GM18907 (cell line): ENCODE measurements around the gene OR6Y1.

Source experiments
- ATAC-seq: cut with Tn5 transposase; IDR thresholded peaks from one replicate; pipeline ENCODE4 v1.9.1; 2021; ENCODE audit warnings: mild to moderate bottlenecking, moderate library complexity; ENCODE audit not compliant: unreplicated experiment

OR6Y1 gene

GRCh38 chr1:158554352-158554751 lies at the start of gene OR6Y1:
OR6Y1 (minus strand) TSS chr1:158554405; CDS start chr1:158548105, 6,300 bp downstream.
- ATAC-seq, result no peak

DNA sequence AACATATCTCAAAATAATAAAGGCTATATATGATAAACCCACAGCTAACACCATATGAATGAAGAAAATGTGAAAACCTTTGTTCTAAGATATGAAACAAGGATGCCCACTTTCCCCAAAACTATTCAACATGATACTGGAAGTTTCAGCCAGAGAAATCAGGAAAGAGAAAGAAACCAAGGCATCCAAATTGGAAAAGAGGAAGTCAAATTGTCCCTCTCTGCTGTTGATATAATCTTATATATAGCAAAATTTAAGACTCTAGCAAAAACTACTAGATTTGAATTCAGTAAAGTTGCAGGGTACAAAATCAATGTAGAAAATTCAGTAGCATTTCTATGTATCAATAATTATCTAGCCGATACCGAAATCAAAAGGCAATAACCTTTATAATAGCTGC lies 46.5 kb upstream of the OR6Y1 start:
- no peak for ATAC-seq

- ATAC-seq, result no peak
These were observed 32.7 kb upstream of the OR6Y1 start for GRCh38 chr1:158586942-158587341.

GRCh38 chr1:158583962-158584361 lies 29.8 kb upstream of the OR6Y1 start:
- ATAC-seq, result no peak

DNA sequence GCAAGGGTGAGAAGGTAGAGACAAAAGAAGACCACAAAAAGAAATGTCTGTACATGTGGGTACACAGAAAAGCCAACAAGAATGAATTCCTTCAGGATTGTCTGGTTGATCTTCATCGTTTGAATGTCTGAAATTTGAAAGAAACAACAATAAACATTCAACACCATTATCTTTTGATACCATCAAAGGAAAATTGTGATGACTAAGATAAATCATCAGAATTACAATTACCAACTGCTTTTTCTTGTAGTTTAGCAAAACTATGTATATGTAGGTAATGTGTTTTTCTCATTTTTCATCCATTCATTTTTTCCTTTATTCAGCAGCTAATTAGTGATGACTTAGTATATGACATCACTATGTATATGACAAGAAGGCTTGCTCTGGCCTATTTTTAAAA lies 25.5 kb upstream of the OR6Y1 start, which contains the start of gene OR10X1:
Gene OR10X1 (minus strand): TSS at position 167 of the 400 bp plus-strand sequence. CDS start 0 bp downstream, at position 167.
- ATAC-seq, result no peak

- no peak for ATAC-seq
These were observed 23.4 kb upstream of the OR6Y1 start for GRCh38 chr1:158577561-158577960.

DNA sequence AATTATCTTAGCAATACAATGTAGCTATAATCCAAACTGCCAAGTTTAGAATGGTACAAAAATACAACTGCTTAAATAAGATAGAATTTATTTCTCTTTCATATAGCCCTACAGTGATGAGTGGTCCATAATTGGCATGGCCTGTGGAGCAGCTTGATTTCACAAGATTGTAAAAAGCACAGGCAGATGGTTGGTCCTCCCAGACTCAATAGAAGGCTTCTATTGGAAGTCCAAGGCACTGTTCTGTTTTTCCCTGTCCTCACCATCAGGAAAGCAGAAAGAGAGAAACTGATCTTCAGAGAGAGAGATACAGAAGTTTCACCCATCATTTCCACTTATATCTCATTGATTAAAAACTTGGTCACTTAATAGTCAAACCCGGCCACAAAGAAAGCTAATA lies 18.0 kb upstream of the OR6Y1 start:
- no peak for ATAC-seq

GRCh38 chr1:158570480-158570879 lies 16.3 kb upstream of the OR6Y1 start, which contains the start of gene OR6P1:
OR6P1 (minus strand) TSS chr1:158570580; CDS start chr1:158563604, 6,976 bp downstream.
- no peak for ATAC-seq

GRCh38 chr1:158564608-158565007 lies 10.4 kb upstream of the OR6Y1 start:
- no peak for ATAC-seq

- no peak for ATAC-seq
These were observed 9.6 kb upstream of the OR6Y1 start for GRCh38 chr1:158563853-158564252.

GRCh38 chr1:158559696-158560095 lies 5.5 kb upstream of the OR6Y1 start:
- ATAC-seq, result no peak

DNA sequence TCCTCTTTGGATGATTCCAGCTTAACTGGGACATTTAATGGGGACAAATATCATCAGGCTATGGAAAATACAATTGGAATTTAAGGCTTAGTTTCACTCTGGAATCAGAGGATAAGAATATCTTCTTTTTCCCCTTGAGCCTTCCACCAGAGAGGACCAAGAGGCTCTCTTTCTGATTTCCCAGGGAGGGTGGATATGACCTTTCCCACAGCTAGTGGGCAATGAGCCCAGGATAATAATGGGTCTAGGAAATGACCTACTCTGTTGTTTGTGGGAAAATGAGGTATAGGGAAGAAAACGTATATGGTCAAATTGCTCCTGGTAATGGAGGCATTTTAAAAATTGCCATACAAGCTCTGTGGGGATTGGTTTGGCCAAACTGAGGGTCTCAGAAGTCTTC lies 1.9 kb downstream of the OR6Y1 start:
- ATAC-seq, result no peak

- ATAC-seq, result no peak
These were observed 6.7 kb downstream of the OR6Y1 start for GRCh38 chr1:158547533-158547932.

- no peak for ATAC-seq
These were observed 16.6 kb downstream of the OR6Y1 start for GRCh38 chr1:158537609-158538008.

DNA sequence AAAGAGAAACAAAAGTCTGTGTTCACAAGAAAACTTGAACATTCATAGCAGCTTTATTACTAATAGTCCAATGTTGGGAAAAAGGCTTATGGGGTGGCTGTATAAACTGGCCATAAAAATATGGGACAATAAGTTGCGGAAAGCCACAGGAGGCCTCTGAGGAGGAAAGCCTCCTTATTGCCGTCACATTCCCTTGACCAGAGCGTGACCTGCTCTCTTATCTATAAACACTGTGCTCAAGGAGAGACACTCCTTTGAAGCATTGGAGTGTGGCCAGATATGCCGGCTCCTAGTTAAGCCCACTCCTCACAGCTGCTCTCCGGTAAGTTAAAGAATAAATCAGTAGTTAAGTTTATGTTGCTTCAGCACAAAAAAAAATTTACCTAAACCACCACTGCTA lies 19.7 kb downstream of the OR6Y1 start:
- no peak for ATAC-seq

- ATAC-seq, result peak; percentile 71
These were observed 26.9 kb downstream of the OR6Y1 start for GRCh38 chr1:158527190-158527815.

- no peak for ATAC-seq
These were observed 32.5 kb downstream of the OR6Y1 start for GRCh38 chr1:158521666-158522058.

DNA sequence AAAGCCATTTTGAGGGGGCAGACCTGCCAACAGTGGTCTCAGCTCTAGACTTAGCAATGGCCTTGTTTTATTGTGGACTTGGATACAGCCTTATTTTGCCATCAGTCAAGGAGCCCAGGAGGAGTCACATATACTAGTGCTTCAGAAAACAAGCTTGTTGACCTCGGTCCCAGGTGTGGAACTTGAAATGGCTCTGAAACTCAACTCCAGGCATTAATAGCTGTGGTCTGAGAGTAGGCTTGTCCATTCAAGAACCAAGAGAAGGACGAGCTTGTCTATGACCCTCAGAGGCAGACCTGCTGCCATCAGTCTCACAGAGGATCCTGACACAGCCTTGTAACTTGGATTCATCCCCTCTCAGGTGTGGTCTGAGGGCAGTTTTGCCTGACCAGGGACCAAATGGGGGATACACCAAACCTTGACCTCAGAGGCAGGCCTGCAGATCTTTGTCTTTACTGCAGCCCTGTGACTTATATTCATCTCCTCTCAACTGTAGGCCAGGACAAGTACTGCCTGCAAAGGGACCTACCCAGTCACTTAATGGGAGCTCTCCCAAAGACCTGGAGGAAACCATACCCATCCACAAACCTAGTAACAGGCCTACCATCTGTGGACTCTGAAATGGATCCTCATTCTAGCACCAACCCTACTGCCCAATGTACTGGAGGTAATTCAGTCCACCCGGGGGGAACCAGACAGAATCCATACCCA lies 33.1 kb downstream of the OR6Y1 start:
- no peak for ATAC-seq

- no peak for ATAC-seq
These were observed 34.2 kb downstream of the OR6Y1 start for GRCh38 chr1:158520021-158520420.

DNA sequence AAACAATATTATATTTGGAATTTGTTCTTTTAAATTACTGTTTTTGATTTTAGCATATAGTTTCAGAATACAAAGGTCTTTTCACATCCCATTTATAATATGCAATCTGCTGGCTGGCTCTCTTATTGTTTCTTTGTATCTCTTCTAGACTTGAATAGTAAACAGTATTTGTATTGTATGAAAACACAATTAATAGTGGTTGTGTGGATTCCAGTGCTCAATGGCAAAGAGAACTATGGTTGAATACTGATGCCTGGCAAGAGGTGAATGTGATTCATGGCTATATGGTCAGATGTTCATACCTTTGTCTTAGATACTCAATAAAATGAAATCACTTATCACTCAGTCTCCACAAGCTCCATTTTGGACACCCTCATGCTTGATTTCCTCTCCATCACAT lies 37.2 kb downstream of the OR6Y1 start:
- ATAC-seq, result no peak

DNA sequence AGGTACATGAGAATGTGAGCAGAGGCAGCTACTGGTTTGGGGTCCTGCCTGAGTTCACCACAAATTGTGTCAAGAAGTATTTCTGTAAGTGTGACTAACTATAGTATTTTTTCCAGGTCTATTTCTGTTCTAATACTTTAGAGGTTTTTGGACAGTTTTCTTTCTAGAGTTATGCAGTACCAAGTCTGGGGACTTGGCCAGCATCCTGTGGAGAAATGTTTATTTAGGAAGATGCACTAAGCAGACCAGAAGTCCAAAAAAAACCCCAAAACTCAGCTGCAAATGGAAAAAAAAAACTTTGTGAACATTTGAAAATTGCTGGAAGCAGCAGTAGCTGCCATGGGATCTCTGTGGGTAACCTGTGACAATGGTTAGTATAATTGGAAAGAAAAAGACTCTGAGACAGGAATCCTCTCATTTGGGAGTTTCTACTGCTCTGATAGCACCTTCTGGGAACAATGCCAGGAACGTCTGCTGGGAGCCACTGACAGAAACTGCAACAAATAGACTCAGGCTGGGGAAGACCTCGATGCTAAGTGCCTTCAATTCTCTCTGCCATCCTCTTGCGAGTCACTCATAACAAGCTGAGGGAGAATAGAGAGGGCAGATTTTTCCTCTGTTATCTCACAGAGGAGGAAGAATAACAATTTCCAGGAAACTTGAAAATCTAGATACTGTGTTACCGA lies 44.6 kb downstream of the OR6Y1 start:
- no peak for ATAC-seq

GRCh38 chr1:158507511-158507910 lies 46.7 kb downstream of the OR6Y1 start:
- ATAC-seq, result no peak
